A549 (cell line): Measurements from ENCODE around the gene TSHZ3. TPM values are rescaled to one million over a fixed set of nuclear protein-coding genes. Genes with fewer than 3 reads are reported as not detected.

Source experiments
- ATAC-seq, 2 experiments: fragments of 200-7000 bp in 1 of 2; fragments of >200 bp in 1 of 2; cut with Nextera tagmentation in 1 of 2; cut with Tn5 transposase in 1 of 2; 3 replicates each; pipeline versions ENCODE4 v1.8.0 to v1.9.1; 2018 to 2020; ENCODE audit warnings: mild to moderate bottlenecking in 1 of 2, moderate library complexity in 1 of 2
- CTCF ChIA-PET: fragments of 300-600 bp; sonication (Branson Sonifier 250); formaldehyde crosslinking; extraction: SDS; loops from one replicate; lab custom pipeline; 2021; ENCODE audit warnings: antibody characterized with exemption, inconsistent platforms; lab: Yijun Ruan, JAX
- POLR2A ChIA-PET: fragments of 350-600 bp; formaldehyde crosslinking; extraction: SDS; loops from one replicate; lab custom pipeline; 2021; ENCODE audit warnings: antibody characterized with exemption, inconsistent platforms; lab: Yijun Ruan, JAX
- DNase-seq, 2 experiments: peaks; one replicate each; pipeline versions ENCODE4 v3.0.0 to v3.0.0-alpha.2; 2011 to 2016; ENCODE audit warnings: low read depth in 1 of 2, low spot score in 1 of 2
- FAIRE-seq: peaks from 2 replicates; lab custom pipeline; 2011; peaks lifted over from hg19 to GRCh38; lab: Jason Lieb, UNC
- H3K27ac ChIP-seq, 2 experiments: fragments of >200 bp; sonication (Bioruptor Twin); formaldehyde crosslinking; 3 replicates each; pipeline ENCODE4 v1.5.1; 2016 to 2017
- H3K4me1 ChIP-seq: fragments of >200 bp; sonication (Bioruptor Twin); formaldehyde crosslinking; 3 replicates; pipeline ENCODE4 v1.6.1; 2016
- H3K4me2 ChIP-seq: fragments of >200 bp; sonication (Bioruptor Twin); formaldehyde crosslinking; 3 replicates; pipeline ENCODE4 v1.6.1; 2016
- H3K4me3 ChIP-seq: fragments of >200 bp; sonication (Bioruptor Twin); formaldehyde crosslinking; 3 replicates; pipeline ENCODE4 v1.5.1; 2016
- H3K9me3 ChIP-seq: fragments of >200 bp; sonication (Bioruptor Twin); formaldehyde crosslinking; 3 replicates; pipeline ENCODE4 v1.6.1; 2016
- CBX2 ChIP-seq: fragments of 200-600 bp; sonication (generic); IDR thresholded peaks from 2 replicates; pipeline ENCODE4 v1.6.1; 2016; ENCODE audit warnings: low read depth, mild to moderate bottlenecking, borderline replicate concordance
- CBX8 ChIP-seq: fragments of 200-600 bp; sonication (generic); IDR thresholded peaks from 2 replicates; pipeline ENCODE4 v1.6.1; 2016
- FOSB ChIP-seq: fragments of 250-450 bp; sonication (Bioruptor Pico); IDR thresholded peaks from 2 replicates; pipeline ENCODE4 v1.5.0; 2020; ENCODE audit warnings: mild to moderate bottlenecking, moderate library complexity
- KDM1A ChIP-seq: fragments of 200-600 bp; sonication (generic); IDR thresholded peaks from 2 replicates; pipeline ENCODE4 v1.6.1; 2016; ENCODE audit warnings: low read depth, mild to moderate bottlenecking
- NR3C1 ChIP-seq: fragments of >200 bp; sonication (Bioruptor Twin); formaldehyde crosslinking; IDR thresholded peaks from 3 replicates; pipeline ENCODE4 v1.6.1; 2017
- POLR2A ChIP-seq: IDR thresholded peaks from 2 replicates; pipeline ENCODE4 v1.6.1; 2012; ENCODE audit warnings: mild to moderate bottlenecking, low read length
- POLR2AphosphoS2 ChIP-seq: conservative IDR thresholded peaks from 2 replicates; pipeline ENCODE4 v1.6.1; 2012; ENCODE audit warnings: low read length, improper control_type of control experiment, inconsistent platforms
- RAD21 ChIP-seq, 2 experiments: fragments of >200 bp in 1 of 2; sonication (Bioruptor Twin) in 1 of 2; formaldehyde crosslinking in 1 of 2; IDR thresholded peaks in 1 of 2; conservative IDR thresholded peaks in 1 of 2; 2 replicates in 1 of 2; 3 replicates in 1 of 2; pipeline ENCODE4 v1.6.1; 2012 to 2018; ENCODE audit warnings: inconsistent platforms in 1 of 2
- SMC3 ChIP-seq: fragments of >200 bp; sonication (Bioruptor Twin); formaldehyde crosslinking; IDR thresholded peaks from 3 replicates; pipeline ENCODE4 v1.6.1; 2018; ENCODE audit warnings: inconsistent platforms
- ZC3H11A ChIP-seq: fragments of 450-650 bp; IDR thresholded peaks from 2 replicates; pipeline ENCODE4 v1.6.1; 2014; ENCODE audit warnings: antibody characterized with exemption, mild to moderate bottlenecking
- ZFP36 ChIP-seq: fragments of 450-650 bp; IDR thresholded peaks from 2 replicates; pipeline ENCODE4 v1.6.1; 2014; ENCODE audit warnings: borderline replicate concordance; ENCODE audit not compliant: partially characterized antibody
- ZSCAN20 ChIP-seq: fragments of 250-450 bp; sonication (Bioruptor Pico); IDR thresholded peaks from 2 replicates; pipeline ENCODE4 v1.8.0; 2022; ENCODE audit warnings: mild to moderate bottlenecking, moderate library complexity
- WGBS: methylation state at CpG from one replicate; pipeline ENCODE4 v1.1.6; 2017; ENCODE audit errors: missing lambda C conversion rate; 5-methylcytosine and 5-hydroxymethylcytosine counted together
- polyA plus RNA-seq, 4 experiments: library from polyadenylated mRNA; depleted of rRNA in 3 of 4; stranded (reverse); fragments of >200 nt; fragmentation: RNase III in 1 of 4; extraction: RNeasy Plus Mini Kit Qiagen cat#74134 plus additional on column Dnase treatment in 1 of 4; gene quantifications; 2 replicates in 3 of 4; 3 replicates in 1 of 4; pipeline ENCODE4 v1.2.3, GENCODE V29; 2011 to 2017
- TF ChIP-seq, protein P1 (sequence below): IDR thresholded peaks from 2 replicates; pipeline ENCODE4 v1.6.1; 2012
- TF ChIP-seq, protein P2 (sequence below): fragments of >200 bp; sonication (Bioruptor Twin); formaldehyde crosslinking; IDR thresholded peaks from 2 replicates; pipeline ENCODE4 v1.6.1; 2016
- TF ChIP-seq, protein P3 (sequence below): fragments of 150-350 bp; IDR thresholded peaks from 2 replicates; pipeline ENCODE4 v1.6.1; 2014; ENCODE audit warnings: low read depth, mild to moderate bottlenecking, low read length
- TF ChIP-seq, protein P4 (sequence below): fragments of >200 bp; sonication (Bioruptor Twin); formaldehyde crosslinking; IDR thresholded peaks from 3 replicates; pipeline ENCODE4 v1.5.1; 2016
- TF ChIP-seq, protein P5 (sequence below): fragments of 250-450 bp; sonication (Bioruptor Pico); IDR thresholded peaks from 2 replicates; pipeline ENCODE4 v1.5.0; 2021; ENCODE audit warnings: mild to moderate bottlenecking, moderate library complexity, borderline replicate concordance

TSHZ3 gene
- polyA plus RNA-seq, 2 of the 4 experiments (the other 2 are of a cell fraction) = 0.92 to 2.0 TPM

DNA sequence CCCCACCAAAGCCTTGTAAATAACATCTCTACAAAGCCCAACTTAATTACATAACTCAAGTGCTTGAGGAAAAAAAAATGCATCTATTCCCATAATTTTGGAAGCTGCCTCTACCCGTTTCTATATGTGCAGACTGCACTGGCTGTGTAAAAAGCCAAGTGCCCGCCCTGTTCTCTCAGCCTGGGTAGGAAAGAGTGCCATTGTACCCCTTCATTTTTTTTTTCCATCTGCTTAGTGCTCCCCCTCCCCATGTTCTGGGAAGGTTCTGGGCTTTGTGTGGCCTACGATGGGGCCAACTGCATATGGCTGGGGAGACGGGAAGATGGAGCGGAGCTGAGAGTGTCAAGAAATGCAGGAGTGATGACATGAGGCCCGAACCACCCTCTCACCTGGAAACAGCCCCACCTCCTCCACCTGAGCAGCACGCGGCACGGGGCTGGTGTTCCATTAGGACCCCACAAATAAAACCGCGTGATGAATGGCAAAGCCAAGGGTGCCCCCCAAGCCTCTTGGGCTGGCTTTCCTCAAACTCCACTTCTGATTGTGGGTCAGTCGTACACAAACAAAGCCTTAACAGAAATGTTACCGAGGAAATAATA, 42.1 kb downstream of the TSHZ3 start:
- H3K27ac ChIP-seq = no peak overlapping the region
- H3K9me3 ChIP-seq = no peaks in the 10 kb centered on the region
- no peaks in the 10 kb centered on the region for H3K4me1 ChIP-seq
- no peak overlapping the region for H3K4me2 ChIP-seq
- no peak for TF ChIP-seq POLR2AphosphoS2
- TF ChIP-seq ZSCAN20 = no peak
- no peak for TF ChIP-seq KDM1A
- no peak for TF ChIP-seq RAD21 (conservative IDR thresholded peaks at IDR 0.05 in 1 of 2, IDR thresholded peaks at IDR 0.05 in 1 of 2)
- TF ChIP-seq, protein P1, sequence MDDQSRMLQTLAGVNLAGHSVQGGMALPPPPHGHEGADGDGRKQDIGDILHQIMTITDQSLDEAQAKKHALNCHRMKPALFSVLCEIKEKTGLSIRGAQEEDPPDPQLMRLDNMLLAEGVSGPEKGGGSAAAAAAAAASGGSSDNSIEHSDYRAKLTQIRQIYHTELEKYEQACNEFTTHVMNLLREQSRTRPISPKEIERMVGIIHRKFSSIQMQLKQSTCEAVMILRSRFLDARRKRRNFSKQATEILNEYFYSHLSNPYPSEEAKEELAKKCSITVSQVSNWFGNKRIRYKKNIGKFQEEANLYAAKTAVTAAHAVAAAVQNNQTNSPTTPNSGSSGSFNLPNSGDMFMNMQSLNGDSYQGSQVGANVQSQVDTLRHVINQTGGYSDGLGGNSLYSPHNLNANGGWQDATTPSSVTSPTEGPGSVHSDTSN = no peak
- TF ChIP-seq, protein P2, sequence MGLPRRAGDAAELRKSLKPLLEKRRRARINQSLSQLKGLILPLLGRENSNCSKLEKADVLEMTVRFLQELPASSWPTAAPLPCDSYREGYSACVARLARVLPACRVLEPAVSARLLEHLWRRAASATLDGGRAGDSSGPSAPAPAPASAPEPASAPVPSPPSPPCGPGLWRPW = no peak
- TF ChIP-seq, protein P3, sequence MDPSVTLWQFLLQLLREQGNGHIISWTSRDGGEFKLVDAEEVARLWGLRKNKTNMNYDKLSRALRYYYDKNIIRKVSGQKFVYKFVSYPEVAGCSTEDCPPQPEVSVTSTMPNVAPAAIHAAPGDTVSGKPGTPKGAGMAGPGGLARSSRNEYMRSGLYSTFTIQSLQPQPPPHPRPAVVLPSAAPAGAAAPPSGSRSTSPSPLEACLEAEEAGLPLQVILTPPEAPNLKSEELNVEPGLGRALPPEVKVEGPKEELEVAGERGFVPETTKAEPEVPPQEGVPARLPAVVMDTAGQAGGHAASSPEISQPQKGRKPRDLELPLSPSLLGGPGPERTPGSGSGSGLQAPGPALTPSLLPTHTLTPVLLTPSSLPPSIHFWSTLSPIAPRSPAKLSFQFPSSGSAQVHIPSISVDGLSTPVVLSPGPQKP = no peak
- TF ChIP-seq ZC3H11A = no peak
- TF ChIP-seq ZFP36 = no peak
- no peak for TF ChIP-seq NR3C1
- TF ChIP-seq SMC3 = no peak
- no peak for TF ChIP-seq CBX2
- TF ChIP-seq CBX8 = no peak
- TF ChIP-seq FOSB (CRISPR knock-in tag) = no peak
- TF ChIP-seq, protein P4, sequence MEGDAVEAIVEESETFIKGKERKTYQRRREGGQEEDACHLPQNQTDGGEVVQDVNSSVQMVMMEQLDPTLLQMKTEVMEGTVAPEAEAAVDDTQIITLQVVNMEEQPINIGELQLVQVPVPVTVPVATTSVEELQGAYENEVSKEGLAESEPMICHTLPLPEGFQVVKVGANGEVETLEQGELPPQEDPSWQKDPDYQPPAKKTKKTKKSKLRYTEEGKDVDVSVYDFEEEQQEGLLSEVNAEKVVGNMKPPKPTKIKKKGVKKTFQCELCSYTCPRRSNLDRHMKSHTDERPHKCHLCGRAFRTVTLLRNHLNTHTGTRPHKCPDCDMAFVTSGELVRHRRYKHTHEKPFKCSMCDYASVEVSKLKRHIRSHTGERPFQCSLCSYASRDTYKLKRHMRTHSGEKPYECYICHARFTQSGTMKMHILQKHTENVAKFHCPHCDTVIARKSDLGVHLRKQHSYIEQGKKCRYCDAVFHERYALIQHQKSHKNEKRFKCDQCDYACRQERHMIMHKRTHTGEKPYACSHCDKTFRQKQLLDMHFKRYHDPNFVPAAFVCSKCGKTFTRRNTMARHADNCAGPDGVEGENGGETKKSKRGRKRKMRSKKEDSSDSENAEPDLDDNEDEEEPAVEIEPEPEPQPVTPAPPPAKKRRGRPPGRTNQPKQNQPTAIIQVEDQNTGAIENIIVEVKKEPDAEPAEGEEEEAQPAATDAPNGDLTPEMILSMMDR = no peak
- DNase-seq (no peak), FAIRE-seq (no peak), ATAC-seq (no peak)
- H3K4me3 ChIP-seq = no peak overlapping the region
- CTCF ChIA-PET = interaction anchor here (1.4 kb wide), 1 partner anchor 917 kb away, joined by 5 read pairs; no protein-coding TSS in a partner anchor
- POLR2A ChIA-PET = no interaction called here
- WGBS = 43% methylated on average over 13 of the region's 13 CpGs

DNA sequence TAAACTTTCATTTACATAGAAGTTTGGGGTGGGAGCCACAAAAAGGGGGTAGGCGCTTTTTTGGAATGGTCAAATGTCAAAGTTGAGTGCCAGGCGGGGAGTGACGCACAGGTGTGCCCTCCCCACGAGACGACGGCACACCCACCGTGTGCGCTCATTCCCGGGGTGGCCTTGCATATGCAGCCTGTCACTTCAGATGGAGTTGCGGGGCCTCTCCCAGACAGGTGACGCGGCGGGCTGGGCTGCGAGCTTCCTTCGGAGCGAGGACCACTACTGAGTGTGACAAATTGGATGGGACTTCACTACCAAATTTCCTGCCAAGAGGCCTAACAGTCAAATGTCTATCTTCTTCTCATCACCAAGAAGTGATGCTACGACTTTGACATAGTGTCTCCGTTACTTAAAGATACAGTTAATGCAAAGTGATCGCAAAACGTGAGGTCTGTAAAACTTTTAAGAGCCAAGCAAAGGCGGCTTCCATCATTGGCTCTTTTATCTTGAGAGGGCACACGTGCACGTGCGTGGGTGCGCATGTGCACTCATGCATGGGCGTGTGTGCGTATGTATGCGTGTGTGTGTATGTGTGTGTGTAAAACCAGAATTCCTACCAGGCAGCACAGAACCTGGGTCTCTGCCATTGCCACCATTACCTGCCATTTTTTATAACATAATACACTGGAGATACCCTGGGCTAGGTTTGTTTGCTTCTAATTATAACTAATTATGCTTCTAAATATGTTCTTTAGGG, 43.1 kb downstream of the TSHZ3 start:
- POLR2A ChIA-PET = no interaction called here
- WGBS = 69% methylated on average over 28 of the region's 28 CpGs
- TF ChIP-seq POLR2A = 0 out of 2 replicates have a peak, but pooled peaks have one; percentile 15
- TF ChIP-seq, protein P5, sequence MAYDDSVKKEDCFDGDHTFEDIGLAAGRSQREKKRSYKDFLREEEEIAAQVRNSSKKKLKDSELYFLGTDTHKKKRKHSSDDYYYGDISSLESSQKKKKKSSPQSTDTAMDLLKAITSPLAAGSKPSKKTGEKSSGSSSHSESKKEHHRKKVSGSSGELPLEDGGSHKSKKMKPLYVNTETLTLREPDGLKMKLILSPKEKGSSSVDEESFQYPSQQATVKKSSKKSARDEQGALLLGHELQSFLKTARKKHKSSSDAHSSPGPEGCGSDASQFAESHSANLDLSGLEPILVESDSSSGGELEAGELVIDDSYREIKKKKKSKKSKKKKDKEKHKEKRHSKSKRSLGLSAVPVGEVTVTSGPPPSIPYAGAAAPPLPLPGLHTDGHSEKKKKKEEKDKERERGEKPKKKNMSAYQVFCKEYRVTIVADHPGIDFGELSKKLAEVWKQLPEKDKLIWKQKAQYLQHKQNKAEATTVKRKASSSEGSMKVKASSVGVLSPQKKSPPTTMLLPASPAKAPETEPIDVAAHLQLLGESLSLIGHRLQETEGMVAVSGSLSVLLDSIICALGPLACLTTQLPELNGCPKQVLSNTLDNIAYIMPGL = no peak
- no peak overlapping the region for H3K4me2 ChIP-seq
- no peaks in the 10 kb centered on the region for H3K4me1 ChIP-seq
- FAIRE-seq = peak; percentile 49
- H3K4me3 ChIP-seq = no peak overlapping the region
- H3K9me3 ChIP-seq = no peaks in the 10 kb centered on the region
- ATAC-seq = no peak
- CTCF ChIA-PET = no interaction called here
- no peak for DNase-seq
- no peak overlapping the region for H3K27ac ChIP-seq
